ENCODE results near the gene FOXL3.

FOXL3 gene

DNA sequence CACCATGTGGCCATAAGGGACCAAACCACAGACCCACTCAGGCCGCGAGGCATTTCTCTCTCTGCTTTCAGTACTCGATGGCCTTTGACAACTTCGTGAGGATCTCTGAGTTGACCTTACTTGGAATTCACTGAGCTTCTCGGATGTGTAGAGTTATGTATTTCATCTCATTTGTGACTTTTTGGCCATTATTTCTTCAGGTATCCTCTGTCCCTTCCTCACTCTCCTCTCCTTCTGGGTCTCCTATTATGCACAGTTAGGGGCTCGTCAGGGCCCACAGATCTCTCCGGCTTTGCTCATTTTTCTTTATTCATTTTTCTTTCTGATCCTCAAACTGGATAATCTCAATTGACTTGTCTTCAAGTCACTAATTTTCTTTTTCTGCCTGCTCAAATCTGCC is 16.6 kb upstream of the FOXL3 start:
- TF ChIP-seq, protein P1, sequence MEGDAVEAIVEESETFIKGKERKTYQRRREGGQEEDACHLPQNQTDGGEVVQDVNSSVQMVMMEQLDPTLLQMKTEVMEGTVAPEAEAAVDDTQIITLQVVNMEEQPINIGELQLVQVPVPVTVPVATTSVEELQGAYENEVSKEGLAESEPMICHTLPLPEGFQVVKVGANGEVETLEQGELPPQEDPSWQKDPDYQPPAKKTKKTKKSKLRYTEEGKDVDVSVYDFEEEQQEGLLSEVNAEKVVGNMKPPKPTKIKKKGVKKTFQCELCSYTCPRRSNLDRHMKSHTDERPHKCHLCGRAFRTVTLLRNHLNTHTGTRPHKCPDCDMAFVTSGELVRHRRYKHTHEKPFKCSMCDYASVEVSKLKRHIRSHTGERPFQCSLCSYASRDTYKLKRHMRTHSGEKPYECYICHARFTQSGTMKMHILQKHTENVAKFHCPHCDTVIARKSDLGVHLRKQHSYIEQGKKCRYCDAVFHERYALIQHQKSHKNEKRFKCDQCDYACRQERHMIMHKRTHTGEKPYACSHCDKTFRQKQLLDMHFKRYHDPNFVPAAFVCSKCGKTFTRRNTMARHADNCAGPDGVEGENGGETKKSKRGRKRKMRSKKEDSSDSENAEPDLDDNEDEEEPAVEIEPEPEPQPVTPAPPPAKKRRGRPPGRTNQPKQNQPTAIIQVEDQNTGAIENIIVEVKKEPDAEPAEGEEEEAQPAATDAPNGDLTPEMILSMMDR (IDR thresholded peaks at IDR 0.05; ENCODE audit: extremely low read depth, insufficient read depth, missing control alignments) = no peak
- DNase-seq (ENCODE audit: low spot score) = no peak
- in situ Hi-C loops (cut with MboI; ENCODE audit: low pct_unique_long_range_greater_than_20kb, low sequenced_read_pairs, unreplicated experiment) = no loop called here

DNA sequence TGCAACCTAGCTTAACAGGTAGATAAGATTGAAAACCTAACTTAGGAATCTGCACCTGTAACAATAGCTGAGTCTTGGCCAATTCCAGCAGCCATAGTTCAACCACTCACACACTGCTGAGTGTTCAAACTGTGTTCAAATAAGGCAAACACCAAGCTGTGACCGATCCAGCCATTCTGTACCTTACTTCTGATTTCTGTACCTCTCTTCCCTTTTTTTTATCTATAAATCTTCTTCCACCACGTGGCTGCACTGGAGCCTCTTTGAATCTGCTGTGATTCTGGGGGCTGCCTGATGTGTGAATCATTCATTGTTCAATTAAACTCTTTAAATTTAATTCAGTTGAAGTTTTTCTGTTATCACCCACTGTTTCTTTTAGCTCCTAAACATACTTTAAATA is 15.7 kb upstream of the FOXL3 start:
- in situ Hi-C loops (cut with MboI; ENCODE audit: low pct_unique_long_range_greater_than_20kb, low sequenced_read_pairs, unreplicated experiment) = no loop called here
- TF ChIP-seq, protein P1 (IDR thresholded peaks at IDR 0.05; ENCODE audit: extremely low read depth, insufficient read depth, missing control alignments) = no peak
- DNase-seq (ENCODE audit: low spot score) = no peak

DNA sequence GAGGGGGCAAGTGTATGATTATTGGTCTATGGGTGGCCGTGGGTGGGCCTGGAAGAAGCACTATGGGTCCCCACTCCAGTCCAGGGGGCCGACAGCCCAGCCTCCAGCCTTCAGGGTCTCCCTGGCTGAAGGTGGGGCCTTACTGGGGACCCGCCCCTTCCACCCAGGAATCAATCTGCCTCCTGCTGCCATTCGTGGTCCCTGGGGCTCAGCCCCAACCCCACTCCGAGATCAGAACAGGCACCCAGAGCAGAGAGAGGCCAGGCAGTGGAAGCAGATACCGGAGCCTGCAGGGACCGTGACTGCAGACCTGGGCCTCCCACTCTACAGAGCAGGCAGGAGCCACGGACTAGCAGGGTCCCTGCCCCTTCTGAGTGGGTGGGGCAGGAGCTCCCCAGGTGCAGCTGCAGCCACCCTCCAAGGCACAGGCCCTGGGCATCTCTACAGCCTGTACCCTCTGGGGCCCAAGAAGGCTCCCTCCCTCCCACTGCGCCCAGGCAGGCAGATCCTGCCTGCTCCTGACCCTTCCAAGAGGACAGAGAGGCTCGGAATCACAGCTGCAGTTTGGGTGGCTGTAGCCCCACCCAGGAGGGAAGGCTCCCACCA is 13.6 kb upstream of the FOXL3 start:
- DNase-seq (ENCODE audit: low spot score) = no peak
- in situ Hi-C loops (cut with MboI; ENCODE audit: low pct_unique_long_range_greater_than_20kb, low sequenced_read_pairs, unreplicated experiment) = no loop called here
- TF ChIP-seq, protein P1 (IDR thresholded peaks at IDR 0.05; ENCODE audit: extremely low read depth, insufficient read depth, missing control alignments) = no peak

DNA sequence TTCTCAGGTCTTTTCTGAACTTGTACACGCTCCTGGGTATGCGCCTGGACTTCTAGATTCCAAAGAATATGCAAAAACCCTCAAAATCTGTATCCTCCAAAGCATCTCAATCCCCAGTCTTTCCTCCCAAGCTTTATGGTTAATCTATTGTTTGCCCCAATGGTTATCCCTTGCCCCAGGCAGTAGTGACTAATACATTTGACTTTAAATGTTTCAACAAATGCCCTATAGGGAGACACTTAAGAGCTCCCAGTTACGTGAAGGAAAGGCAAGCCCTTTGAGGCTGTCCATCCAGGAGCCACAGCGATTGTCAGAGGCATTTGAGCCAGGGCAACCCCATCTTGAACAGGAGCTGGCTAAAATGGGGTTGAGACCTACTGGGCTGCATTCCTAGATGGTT is 12.7 kb upstream of the FOXL3 start:
- TF ChIP-seq, protein P1 (IDR thresholded peaks at IDR 0.05; ENCODE audit: extremely low read depth, insufficient read depth, missing control alignments) = no peak
- no peak for DNase-seq (ENCODE audit: low spot score)
- in situ Hi-C loops (cut with MboI; ENCODE audit: low pct_unique_long_range_greater_than_20kb, low sequenced_read_pairs, unreplicated experiment) = no loop called here

DNA sequence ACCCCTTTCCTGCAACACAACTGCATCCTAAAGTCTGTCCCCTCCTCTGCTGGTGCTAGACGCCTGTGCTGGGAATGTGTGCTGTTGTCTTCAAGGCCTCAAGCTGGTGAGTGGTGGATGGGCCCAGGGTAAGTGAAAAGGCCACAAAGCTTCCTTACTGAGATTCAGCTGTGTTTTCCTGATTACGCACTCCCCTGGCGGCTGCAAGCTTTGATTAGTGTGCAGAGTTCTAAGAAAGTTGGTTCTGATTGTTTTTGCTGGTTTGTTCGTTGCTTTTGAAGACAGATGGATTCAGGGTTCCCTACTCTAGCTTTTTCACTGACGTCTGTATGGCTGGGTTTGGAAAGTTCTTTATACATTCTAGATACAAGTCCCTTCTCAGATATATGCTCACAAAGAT is 11.9 kb upstream of the FOXL3 start:
- in situ Hi-C loops (cut with MboI; ENCODE audit: low pct_unique_long_range_greater_than_20kb, low sequenced_read_pairs, unreplicated experiment) = no loop called here
- no peak for DNase-seq (ENCODE audit: low spot score)
- TF ChIP-seq, protein P1 (IDR thresholded peaks at IDR 0.05; ENCODE audit: extremely low read depth, insufficient read depth, missing control alignments) = no peak

DNA sequence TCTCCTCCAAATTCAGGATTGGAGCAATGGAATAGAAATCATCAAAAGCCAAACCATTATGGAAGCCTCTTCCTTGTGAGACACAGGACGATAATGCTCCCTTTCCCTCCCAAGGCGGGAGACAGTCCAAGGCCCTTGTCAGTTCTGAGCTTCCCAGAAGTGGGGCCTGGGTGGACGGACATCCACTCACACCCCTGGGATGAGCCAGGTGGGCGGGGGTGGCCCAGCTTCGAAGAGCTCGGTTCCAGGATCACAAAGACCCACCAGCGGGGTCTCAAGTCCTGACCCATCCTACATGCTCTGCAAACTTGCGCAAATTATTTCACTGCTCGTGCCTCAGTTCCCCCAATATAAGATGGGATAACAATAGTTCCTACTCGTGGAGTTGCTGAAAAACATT is 10.1 kb upstream of the FOXL3 start:
- TF ChIP-seq, protein P1 (IDR thresholded peaks at IDR 0.05; ENCODE audit: extremely low read depth, insufficient read depth, missing control alignments) = no peak
- no peak for DNase-seq (ENCODE audit: low spot score)
- in situ Hi-C loops (cut with MboI; ENCODE audit: low pct_unique_long_range_greater_than_20kb, low sequenced_read_pairs, unreplicated experiment) = no loop called here

DNA sequence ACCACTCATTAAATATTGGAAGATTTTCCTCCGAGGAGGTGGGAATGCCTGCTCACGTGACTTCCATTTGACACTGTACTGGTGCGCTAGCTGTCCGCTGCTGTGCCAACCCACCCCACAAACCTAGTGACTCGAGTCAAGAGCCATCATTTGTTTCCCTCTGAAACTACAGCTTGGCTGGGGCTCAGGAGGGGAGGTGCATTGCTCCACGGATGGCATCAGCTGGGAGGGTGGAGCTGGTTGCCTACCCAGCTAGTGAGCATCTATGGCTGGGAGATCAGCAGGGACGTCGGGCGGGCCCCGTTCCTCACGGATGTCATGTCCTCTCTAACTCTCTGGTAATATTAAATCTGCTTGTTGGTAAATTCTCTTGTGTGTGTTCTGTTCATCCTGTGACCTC is 9.5 kb upstream of the FOXL3 start:
- in situ Hi-C loops (cut with MboI; ENCODE audit: low pct_unique_long_range_greater_than_20kb, low sequenced_read_pairs, unreplicated experiment) = no loop called here
- no peak for DNase-seq (ENCODE audit: low spot score)
- TF ChIP-seq, protein P1 (IDR thresholded peaks at IDR 0.05; ENCODE audit: extremely low read depth, insufficient read depth, missing control alignments) = no peak
